Stimulated activated CD4-positive, alpha-beta T cell treated with anti-CD3 and anti-CD28 coated beads, Interleukin-15, amount 100 ng/mL, for 24 hours (primary cell): ENCODE measurements around the gene SEL1L.
"Not testable (repeated sequence)": the region's sequence is repeated elsewhere in the genome, so short reads cannot be mapped to it uniquely, and the experiment has no call there.

Experiments
- DNase-seq: peaks from one replicate; pipeline ENCODE4 v3.0.0-alpha.2; 2020

Gene SEL1L

GRCh38 chr14:81473456-81474147 lies 60.1 kb downstream of the SEL1L start:
- no peak for DNase-seq

GRCh38 chr14:81472096-81472800 lies 61.4 kb downstream of the SEL1L start:
- no peak for DNase-seq

GRCh38 chr14:81471062-81471461 lies 62.6 kb downstream of the SEL1L start:
- peak; percentile 61 for DNase-seq

- not testable (repeated sequence) for DNase-seq
Measured at GRCh38 chr14:81470557-81470826, 63.2 kb downstream of the SEL1L start.

GRCh38 chr14:81466854-81467253 lies 66.8 kb downstream of the SEL1L start:
- no peak for DNase-seq

GRCh38 chr14:81465507-81466228 lies 68.0 kb downstream of the SEL1L start:
- no peak for DNase-seq

- not testable (repeated sequence) for DNase-seq
Measured at GRCh38 chr14:81465003-81465392, 68.7 kb downstream of the SEL1L start.

GRCh38 chr14:81464253-81465002 lies 69.2 kb downstream of the SEL1L start:
- DNase-seq, result peak; percentile 58

GRCh38 chr14:81462356-81462755 lies 71.3 kb downstream of the SEL1L start:
- DNase-seq, result not testable (repeated sequence)

- no peak for DNase-seq
Measured at GRCh38 chr14:81459912-81460311, 73.7 kb downstream of the SEL1L start.

GRCh38 chr14:81458352-81458751 lies 75.3 kb downstream of the SEL1L start:
- no peak for DNase-seq

- DNase-seq, result no peak
Measured at GRCh38 chr14:81455390-81455789, 78.3 kb downstream of the SEL1L start.

- DNase-seq, result no peak
Measured at GRCh38 chr14:81454572-81455218, 79.0 kb downstream of the SEL1L start.

GRCh38 chr14:81453166-81453766 lies 80.4 kb downstream of the SEL1L start:
- DNase-seq, result peak; percentile 60

GRCh38 chr14:81452341-81453133 lies 81.1 kb downstream of the SEL1L start:
- no peak for DNase-seq

GRCh38 chr14:81450976-81451375 lies 82.7 kb downstream of the SEL1L start:
- DNase-seq, result no peak

GRCh38 chr14:81450100-81450531 lies 83.5 kb downstream of the SEL1L start:
- DNase-seq, result no peak

- DNase-seq, result no peak
Measured at GRCh38 chr14:81449576-81449975, 84.1 kb downstream of the SEL1L start.

GRCh38 chr14:81449114-81449513 lies 84.5 kb downstream of the SEL1L start:
- DNase-seq, result no peak

GRCh38 chr14:81447021-81447764 lies 86.5 kb downstream of the SEL1L start:
- no peak for DNase-seq
